ENCODE data around the gene C3orf18.
A peak's percentile ranks its signal among the peaks of the same experiment; 100 is the strongest.

Gene C3orf18

DNA sequence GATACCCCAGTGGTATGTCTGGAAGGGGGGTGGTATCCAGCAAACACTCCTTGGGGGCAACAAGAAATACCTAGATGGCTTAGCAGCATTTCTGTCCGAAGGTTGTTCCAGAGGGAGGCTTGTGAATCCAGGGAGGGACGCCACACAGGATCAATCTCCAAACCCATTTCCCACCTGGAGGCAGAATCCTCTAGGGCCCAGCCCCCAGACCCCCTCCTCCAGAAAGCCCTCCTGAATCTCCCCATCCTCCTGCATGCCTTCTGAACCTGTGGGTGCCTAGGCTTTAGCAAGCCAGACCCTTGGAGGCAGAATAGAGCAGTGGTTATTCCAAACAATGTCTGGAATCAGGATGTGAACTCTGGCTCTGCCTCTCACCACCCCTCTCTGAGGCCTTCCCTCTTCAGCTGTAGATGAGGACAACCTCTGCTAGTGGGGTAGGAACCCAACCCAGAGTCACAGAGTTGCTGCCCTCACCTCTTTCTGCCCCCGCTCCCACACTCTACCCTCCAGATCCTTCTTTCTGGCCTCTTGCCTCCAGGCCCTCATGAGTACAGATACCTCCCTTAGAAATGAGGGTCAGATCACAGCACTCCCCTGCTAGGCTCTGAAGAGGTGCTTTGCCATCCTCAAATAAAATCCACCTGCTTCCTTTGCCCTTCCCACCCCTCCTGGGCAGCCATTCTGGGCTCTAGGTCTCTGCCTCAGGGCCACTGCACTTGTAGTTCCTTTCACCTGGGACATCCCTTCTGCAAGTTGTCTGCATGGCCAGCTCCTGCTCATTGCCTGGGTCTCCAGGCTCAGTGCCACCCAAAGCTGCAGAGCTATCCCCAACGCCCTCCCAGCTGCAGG, 35.9 kb upstream of the C3orf18 start:
- no peak for DNase-seq (ENCODE audit: low spot score)

DNA sequence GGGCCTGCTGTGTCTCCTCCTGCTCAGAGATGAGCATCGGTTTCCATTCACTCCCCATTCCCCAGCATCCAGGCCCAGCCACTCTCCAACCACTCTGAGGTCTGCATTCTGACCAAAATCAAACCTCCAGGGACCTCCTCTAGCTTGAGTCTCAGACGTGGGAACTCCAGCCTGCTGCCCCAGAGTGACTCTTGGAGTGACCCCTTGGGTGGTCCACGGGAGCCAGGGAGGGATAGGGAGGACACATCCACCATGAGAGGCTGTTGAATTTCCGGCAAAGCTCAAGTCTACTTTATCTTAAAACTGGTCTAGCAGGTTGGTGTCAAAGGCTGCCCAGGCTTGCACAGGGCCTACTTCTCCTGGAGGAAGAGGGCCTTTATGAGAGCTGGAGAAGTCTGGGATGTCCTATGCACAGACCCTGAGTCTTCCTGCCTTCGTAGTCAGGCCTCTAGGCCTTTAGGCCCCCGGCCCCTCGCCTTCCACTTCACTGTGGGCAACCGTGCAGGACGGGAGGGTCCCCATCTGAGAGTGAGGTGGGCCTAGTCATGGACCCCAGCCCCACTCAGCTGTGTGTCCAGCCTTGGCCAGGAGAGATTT, 35.1 kb upstream of the C3orf18 start:
- no peak for DNase-seq (ENCODE audit: low spot score)

DNA sequence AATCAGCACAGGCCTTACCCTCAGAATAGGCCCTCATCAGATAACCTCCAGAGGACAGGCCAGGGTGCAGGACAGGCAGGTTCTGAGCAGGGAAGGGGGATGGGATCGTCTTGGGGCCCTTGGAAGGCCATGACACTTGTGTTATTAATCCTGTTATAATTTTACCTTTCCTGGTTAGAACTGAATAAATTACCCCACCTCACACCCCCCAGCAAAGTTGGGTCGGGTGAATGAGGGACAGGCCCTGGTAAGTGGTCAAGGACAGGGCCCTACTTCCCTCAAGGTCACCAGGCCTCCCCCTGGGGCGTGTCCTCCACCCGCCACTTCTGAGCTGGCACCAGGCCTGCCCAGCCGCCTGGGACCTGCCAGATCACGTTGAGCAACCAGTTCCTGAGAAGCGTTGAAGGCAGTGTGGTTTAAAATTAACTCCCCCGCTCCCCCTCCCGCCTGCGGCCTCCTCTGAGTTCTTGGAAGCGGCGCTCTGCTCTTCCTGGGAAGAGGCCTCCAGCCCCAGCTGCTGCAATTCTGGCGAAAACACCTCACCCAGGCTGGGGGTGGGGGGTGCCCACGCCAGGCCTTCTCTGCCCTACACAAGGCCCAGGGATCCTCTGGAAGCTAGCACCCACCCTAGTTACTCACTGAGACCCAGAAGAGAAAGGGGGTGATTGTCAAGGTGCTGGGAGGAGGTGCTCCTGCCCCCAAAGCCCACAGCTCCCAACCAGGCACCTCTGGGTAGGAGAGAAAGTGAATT, 33.5 kb upstream of the C3orf18 start:
- DNase-seq (ENCODE audit: low spot score): peak; percentile 66

DNA sequence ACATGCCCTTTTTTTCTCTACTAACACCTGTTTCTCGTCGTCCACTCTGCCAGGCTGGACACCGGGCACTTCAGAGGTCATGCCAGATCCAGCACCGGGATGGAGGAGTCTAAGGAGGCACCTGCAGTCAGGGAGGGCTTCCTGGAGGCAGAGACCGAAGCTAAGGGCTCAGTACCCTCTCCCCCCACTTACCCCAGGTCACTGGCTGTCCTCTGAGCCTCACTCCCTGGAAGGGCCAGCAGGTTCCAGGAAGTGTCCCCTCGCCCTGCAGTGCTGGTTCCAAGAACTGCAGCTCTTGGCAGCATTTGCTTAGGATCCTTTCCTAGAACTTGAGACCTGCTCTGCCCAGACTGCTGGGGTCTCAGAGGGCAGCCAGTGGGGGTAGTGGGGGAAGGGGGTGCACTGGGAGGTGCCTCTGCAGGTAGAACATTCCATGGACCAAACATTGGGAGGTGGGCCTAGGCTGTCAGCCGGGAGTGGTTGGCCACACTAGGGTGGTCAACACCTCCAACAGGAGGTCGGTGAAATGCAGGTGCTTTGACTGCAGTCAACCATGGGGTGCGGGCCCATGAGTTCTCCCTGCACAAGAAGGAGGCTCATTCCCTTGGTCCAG, 32.7 kb upstream of the C3orf18 start:
- no peak for DNase-seq (ENCODE audit: low spot score)

DNA sequence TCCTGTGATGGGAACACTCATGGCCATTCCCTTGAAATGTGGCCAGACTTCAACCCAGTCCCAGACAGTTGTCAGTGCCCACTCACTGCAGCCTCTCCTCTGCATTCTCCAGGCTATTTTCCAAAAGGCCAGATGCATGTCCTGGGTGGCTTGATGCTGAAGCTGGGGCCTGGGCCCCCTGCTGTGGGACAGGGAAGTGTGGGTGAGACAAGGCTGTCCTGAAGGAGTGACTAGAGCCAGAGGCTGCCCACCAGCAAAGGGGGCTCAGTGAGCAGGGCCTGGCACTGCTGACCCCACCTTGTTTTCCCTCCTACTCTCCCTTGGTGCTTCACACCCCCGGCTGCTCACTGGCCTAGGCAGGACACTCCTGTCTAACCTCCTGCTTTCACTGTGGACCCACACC, 32.2 kb upstream of the C3orf18 start:
- no peak for DNase-seq (ENCODE audit: low spot score)

DNA sequence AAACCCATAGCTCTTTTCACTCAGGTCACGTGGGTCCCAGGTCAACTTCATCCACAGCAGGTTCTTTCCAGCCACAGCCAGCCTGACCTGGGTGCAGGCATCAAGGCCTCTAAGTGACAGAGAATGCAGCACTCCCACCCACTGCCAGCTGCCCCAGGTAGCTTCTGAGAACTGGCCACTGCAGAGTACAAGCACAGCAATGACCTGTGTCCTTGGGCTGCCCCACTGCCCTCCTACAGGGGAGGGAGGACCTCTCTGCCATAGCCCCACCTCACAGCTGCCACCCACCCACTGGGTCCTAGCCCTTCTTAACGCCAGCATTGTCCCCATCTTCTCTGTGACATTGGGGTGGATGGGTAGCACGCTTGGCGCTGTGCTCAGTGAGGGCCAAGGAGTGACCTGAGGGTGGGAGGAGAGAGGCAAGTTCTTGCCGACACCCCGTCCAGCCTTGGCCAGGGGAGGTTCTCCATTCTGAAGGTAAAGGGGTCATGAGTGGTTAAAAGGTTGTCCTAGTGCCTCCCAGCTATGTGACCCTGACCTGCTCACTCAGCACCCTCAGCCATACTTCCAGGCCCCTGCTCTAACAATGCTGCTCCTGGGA, 31.7 kb upstream of the C3orf18 start:
- DNase-seq (ENCODE audit: low spot score): no peak

DNA sequence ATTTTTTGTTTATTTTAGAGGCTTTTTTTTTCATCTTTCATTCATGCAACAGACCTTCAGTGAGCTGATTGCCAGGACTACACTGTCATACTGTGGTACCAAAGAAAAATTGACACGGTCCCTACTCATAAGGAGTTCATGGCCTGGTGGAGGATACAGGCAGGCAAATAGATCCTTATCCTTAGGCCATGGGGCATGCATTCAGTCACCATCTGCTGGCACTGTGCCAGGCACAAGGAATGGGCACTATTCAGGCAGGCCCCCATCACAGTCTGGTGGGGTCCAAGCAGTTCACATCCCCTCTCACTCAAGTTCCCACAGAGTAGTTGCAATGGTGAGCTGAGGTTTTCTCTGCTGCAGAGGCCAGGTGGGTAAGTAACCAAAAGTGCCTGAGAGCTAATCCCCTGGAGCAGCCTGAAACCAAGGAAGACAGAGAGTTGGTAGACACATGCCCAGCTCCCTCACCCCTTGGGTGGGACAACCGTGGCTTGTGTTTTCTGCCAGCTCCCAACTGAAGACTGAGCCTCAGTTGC, 26.8 kb upstream of the C3orf18 start:
- DNase-seq (ENCODE audit: low spot score): no peak

DNA sequence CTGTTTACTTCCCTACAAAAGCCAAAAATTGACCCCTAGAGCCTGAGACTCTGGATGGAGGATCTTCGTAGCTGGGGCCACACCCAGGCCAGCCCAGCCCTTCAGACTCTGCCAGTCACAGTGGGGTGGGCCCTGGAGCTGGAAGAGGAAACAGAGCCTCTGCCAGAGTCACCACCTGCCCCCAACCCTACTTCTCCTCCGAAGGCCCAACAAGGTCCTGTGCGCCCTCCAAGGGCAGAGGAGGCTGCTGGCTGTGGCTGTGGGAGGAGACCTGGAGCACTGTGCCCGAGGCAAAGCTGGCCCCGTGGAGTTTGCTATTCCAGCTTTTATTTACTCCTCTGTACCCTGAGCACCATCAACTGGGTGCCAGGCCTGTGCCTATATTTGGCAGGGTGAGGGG, 25.0 kb upstream of the C3orf18 start:
- no peak for DNase-seq (ENCODE audit: low spot score)

DNA sequence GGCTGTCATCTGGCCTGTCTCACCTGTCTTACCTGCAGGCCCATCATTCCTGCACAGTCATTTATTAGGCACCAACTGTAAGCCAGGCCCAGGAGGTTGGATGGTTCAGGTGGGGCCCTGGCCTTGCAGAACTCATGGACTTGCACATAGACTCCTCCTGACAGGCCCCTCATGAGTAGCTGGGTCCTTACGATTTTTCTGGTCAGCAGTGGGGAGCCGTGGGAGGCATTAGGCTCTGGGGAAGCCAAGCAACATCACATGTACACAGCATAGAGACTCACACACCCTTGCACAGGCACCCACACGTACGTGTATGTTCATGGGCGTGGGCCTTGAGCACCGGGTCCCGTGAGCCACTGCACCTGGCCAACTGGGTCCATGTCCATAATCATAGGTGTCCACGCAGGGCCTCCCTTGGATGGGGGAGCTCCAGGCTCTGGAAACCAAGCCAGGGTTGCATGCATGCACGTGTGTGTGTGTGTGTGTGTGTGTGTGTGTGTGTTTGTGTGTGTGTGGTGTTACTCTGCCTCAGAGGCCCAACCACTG, 23.7 kb upstream of the C3orf18 start:
- no peak for DNase-seq (ENCODE audit: low spot score)

DNA sequence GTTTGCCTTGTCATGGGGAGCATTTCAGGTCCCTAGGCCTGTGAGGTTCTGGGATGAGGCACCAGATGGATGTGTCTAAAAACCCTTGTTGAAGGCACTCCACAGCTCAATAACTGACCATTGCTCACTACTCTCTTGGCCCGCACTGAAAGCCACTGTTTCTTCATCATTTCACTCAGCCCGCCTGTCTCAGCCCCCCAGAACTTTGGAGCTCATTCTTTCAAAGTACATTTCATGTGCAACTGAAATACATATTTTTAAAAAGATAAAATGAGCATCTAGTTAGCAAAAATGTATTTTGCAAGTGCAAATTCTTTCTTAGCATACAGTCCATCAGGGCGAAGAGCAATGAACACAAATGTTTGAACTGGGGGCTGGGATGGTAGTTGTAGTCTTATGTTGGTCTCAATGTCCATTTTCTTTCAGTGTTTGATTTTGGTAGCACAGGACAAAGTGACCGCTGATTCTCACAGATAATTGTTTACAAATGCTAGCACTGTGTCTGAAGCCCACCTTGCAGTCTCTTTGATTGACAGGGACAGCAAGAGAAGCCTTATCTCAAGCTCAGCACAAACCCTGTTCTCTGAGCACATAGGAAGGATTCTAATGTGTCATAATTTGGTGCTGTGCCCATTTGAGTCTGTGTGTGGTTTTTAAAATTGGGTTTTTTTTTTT, 21.3 kb upstream of the C3orf18 start:
- DNase-seq (ENCODE audit: low spot score): no peak

DNA sequence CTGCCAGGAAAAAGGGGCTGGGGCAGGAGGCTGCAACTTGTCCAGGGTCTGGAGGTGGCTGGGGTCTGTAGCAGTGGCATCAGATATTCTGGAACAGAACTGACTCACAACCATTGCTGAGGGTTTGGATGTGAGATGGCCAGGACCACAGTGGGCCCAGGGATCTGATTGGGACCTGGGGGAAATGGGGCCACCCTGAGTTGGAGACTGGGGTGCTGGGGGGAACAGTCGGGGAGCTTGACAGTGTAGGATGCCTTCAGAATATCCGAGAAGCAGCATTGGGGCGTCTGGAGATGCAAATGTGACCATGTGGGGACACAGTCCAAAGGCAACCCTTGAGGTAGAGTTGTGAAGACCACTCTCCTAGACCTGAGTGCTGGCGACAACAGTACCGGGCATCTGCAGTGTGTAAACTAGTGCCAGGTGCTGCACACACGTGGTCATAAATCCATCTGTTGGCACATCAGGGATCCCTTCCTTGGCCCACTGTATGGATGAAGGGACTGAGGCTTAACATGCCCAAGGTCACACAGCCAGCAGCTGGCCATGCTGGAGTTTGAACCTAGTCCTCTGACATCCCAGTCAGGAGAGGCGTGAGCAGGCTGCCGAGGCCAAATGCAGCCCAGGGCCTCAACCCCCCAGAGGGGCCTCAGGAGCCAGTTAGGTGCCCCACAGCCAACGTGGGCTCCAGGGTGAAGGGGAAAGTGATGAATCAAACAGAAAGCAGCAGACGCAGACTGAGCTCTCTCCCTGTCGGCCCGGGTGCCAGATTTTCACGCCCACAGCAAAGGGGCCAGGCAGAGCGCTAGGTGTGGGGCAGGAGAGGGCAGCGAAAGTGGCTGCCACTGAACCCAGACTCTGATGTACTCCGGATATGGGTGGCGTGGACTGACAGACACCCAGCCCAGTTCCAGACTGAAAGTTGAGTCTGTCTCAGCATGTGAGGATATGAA, 20.5 kb upstream of the C3orf18 start:
- no peak for DNase-seq (ENCODE audit: low spot score)

DNA sequence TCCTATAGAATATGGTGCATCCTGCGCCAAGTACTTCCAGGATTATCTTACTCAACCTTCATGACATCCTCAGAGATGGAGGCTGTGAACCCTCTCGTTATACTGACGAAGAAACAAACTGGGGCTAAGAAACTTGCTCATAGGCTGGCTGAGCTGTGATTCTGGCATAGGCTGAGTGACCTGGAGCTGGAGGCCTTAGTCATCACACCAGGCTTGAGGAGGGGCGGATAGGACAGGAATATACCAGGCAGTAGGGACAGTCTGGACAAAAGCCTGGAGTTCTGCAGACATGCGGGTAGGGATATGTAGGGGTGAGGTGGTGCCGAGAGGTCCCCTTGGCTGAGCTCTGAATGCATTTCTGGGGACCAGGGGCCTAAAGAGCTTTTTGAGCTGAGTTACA, 19.8 kb upstream of the C3orf18 start:
- no peak for DNase-seq (ENCODE audit: low spot score)

DNA sequence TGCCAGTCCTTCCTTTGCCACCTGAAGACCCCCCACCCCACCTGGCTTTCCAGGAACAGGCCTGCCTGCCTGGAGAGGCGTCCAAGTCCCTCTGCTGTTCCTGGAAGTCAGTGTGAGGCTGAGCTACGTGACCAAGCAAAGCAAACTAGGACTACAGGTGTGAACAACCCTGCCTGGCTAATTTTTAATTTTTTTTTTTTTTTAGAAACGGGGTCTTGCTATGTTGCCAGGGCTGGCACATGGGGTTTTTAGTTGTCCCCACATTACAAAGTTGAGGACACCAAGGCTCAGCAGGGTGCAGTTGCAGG, 19.2 kb upstream of the C3orf18 start:
- no peak for DNase-seq (ENCODE audit: low spot score)

DNA sequence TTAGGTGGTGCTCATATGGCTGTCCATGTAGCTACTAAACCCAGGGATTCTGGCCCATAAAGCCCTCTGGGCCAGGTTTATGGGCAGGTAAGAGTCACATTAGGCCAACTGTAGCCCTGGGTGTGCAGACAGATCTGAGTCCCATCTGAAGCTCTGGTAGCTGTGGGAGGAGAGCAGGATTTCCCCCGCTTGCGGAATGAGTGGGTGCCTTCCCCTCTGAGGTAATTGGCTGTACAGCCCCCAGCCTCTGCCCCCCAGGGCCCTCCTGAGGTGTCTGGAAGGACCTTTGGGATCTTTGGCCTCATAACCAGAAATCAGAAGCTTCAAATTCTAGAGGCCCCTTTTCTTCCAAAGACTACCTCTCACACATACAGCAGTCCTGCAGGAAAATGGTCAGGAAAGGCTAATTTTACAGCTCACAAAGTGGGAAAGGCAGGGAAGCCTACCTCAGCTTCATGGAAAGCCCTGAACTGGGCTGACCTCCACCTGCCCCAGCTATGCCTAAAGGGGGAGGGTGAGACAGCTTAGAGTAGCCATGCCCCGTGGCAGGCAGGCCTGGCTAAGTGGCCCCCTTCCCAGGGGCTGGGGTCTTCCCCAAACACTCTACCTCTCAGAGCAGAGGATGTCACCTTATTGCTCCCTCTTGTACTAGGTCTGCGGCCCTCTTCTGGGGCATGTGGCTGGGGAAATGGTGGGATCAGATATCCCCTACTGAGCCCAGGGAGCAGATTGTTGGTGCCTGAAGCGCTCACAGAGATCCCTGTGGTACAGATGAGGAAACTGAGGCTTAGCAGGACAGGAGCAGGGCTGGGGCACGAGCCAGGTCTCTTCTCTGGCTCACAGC, 18.6 kb upstream of the C3orf18 start:
- no peak for DNase-seq (ENCODE audit: low spot score)

DNA sequence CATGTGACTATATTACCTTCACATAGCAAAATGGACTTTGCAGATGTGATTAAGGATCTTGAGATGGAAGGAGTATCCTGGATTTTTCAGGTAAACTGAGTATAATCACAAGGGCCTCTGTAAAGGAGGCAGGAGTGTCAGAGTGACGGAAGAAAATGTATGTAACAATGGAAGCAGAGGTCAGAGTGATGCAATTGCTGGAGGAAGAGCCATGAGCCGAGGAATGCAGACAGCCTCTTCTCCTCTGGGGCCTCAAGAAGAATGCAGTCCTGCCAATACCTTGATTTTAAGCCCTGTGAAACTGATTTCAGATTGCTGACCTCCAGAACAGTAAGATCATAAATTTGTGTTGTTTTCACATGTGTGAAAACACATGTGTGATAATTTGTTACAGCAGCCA, 16.8 kb upstream of the C3orf18 start:
- no peak for DNase-seq (ENCODE audit: low spot score)

DNA sequence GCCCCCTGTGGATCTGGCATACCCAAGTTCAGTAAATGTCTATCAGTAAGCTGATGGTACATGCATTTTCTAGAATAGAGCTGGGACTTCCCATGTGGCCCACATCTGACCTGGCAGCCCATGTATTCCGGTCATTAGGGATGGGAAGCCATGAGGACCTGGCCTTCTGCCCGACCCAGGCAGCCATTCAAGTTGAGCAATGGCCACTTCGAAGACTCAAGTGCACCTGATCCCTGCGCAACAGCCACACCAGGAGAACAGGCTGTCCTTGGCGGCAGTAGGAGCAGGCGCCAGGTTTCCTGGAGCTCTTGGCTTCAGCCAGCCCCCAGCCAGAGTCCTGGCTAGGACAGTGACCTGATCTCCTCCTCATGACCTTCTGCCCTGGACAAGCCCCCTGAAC, 16.4 kb upstream of the C3orf18 start:
- no peak for DNase-seq (ENCODE audit: low spot score)

DNA sequence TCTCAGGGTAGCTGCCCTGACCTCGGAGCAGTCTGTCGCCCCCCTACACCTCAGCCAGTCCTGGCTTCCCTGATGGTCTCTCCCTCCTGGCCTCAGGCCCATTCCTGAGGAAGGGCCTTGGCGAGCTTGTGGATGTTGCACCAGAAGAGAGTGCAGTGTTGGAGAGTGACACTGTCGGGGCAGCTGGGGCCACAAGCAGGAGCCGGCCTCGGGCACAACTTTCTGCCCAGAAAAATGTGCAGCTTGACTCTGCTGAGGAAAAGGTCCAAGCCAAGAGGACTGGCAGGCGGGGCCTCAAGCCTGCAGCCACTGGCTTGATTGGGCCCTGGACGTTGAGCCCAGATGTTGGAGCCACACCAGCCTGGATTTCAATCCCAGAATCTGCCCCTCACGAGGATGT, 14.5 kb upstream of the C3orf18 start:
- no peak for DNase-seq (ENCODE audit: low spot score)

DNA sequence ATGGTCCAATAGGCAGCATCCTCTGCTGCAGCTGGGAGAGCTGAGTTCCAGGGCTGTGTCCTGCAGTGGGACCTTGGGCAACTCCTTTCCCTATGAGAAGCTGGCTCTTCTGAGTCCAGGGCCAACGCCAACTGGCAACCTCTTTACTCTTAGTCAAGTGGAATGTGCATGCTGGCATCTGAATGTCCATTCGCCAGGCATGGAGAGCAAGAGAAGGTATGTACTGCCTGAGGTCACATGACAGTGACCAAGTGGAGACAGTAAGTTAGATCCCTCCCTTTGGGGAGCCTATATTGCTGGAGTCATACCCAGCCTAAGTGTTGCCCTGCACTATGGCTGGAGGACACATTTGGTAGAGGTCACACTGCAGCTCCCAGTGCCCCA, 13.9 kb upstream of the C3orf18 start:
- DNase-seq (ENCODE audit: low spot score): no peak

All from iPS-NIHi11 (cell line).